ENCODE measurements around the gene ZC3H4. TPM values are rescaled to one million over a fixed set of nuclear protein-coding genes. Genes with fewer than 3 reads are reported as not detected.

Gene ZC3H4
- total RNA-seq = 49.3 TPM
- long read RNA-seq, partial matches to known transcripts = 0 of 56 reads
- long read RNA-seq, other reads (novel, unspliced or antisense) = 56 of 56 reads

DNA sequence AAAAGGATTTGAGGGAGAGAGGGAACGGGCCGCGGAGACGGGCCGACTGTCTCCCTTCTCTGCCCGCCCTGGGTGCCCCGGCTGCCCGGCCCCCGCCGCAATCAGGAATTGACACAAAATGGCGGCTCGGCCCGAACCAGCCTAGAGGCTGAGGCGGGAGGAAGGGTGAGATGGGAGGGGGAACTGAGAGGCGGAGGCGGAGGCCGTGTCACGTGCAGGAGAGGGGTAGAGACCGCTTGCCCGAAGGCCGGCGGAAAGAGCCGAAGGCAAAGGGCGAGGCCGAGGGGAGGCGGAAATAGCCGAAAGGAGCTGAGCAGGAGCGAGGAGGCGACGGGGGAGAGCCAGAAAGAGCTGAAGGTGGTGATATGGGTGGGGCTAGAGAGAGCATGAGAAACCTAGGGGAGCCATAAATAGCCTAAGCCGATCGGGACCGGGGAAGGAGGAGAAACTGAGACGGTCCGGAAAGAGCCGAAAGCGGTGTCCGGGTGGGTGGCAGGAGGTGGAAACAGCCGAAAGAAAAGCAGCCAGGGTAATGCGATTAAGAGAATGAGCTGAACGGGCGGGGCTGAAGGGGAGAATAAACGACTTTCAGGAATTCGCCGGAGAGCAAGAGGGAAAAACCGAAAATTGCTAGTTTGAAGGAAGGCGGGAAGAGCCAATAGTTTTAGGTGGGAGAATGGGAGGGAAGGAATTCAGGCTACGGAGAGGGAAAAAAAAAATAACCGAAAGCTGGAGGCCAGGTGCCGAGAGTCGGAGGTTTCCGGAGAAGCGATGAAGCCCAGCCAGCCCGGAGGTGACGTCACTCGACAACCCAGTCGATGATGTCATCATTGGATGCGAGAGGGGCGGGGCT, at the start of gene ZC3H4:
TSS of gene ZC3H4 (minus strand) at position 780 of the 853 bp plus-strand sequence. CDS start 1,192 bp downstream, outside the sequence.
- H3K4me1 ChIP-seq = peaks cover 32% of the 10 kb centered on the region
- H3K4me3 ChIP-seq = peak within 1 kb of the TSS; percentile 89
- no peaks in the 10 kb centered on the region for H3K36me3 ChIP-seq
- H3K9me3 ChIP-seq = no peaks in the 10 kb centered on the region
- H3K27ac ChIP-seq = peak within 1 kb of the TSS; percentile 100
- TF ChIP-seq, protein P1, sequence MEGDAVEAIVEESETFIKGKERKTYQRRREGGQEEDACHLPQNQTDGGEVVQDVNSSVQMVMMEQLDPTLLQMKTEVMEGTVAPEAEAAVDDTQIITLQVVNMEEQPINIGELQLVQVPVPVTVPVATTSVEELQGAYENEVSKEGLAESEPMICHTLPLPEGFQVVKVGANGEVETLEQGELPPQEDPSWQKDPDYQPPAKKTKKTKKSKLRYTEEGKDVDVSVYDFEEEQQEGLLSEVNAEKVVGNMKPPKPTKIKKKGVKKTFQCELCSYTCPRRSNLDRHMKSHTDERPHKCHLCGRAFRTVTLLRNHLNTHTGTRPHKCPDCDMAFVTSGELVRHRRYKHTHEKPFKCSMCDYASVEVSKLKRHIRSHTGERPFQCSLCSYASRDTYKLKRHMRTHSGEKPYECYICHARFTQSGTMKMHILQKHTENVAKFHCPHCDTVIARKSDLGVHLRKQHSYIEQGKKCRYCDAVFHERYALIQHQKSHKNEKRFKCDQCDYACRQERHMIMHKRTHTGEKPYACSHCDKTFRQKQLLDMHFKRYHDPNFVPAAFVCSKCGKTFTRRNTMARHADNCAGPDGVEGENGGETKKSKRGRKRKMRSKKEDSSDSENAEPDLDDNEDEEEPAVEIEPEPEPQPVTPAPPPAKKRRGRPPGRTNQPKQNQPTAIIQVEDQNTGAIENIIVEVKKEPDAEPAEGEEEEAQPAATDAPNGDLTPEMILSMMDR (IDR thresholded peaks at IDR 0.05) = no peak
- peak; percentile 99 for DNase-seq
- H3K27me3 ChIP-seq (ENCODE audit: low read depth) = no peaks in the 10 kb centered on the region
- peak; percentile 95 to 98 for ATAC-seq
- intact Hi-C loops (cut with DNase I) = no loop called here

DNA sequence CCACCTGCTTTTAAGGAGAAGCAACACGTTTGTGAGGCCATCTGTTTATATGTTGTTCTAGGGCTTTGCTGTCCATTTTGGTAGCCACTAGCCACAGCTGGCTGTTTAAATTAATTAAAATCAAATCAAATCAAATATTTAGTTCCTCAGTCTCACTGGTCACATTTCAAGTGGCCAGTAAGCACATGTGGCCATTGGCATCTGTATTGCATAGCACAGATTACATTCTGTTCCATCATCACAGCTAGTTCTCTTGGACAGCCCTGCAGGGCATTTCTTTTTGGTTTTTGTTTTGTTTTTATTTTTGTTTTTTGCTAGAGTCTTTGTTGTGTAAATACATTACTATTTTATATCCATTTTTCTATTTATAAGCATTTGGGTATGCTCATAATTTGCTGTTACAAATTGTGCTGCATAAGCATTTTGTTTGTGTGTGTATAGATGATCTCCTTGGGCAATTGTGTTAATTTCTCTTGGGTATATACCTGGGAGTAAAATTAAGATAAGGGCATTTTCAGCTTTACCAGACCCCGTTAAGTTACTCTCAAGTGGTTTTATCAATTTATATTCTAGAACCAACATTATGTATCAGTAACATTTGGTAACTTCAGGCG, 48.4 kb upstream of the ZC3H4 start:
- Histone ChIP-seq H3K36me3 (peaks cover 28% of the 10 kb centered on the region), H3K27ac (no peak overlapping the region), H3K27me3 (ENCODE audit: low read depth) (no peaks in the 10 kb centered on the region), H3K4me1 (peaks cover 34% of the 10 kb centered on the region), H3K4me3 (no peak overlapping the region), H3K9me3 (no peaks in the 10 kb centered on the region)
- intact Hi-C loops (cut with DNase I) = no loop called here
- TF ChIP-seq, protein P1 (IDR thresholded peaks at IDR 0.05) = no peak
- ATAC-seq = no peak
- DNase-seq = no peak

DNA sequence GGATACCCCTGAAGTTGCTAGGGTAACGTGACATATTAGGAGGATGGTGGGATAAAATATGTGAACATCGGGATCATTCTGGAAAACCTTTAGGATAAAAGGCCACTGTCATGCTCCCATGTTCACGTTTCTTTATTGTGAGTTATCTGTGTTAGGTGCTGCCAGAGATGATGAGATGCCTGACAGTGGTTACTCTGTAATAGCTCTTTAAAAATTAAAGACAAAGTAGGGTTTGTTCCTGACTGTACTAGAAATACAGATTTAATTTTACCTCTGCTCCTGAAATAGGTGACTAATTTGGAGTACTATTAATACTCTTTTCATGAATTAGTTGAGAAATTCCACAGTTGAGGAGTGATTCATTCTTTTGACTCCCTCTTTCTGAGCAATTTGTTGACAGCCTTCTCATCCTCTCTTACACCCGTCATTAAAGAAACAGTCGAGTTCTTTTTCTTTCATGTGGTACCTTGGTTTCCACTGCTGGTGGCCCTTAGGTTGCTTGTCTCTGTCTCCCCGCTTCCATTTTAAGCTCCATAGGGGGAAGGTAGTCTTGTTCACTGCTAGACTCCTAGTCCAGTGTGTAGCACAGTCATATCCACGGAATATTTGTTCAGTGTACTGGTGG, 45.4 kb upstream of the ZC3H4 start:
- Histone ChIP-seq H3K27ac (peak overlapping the region; percentile 77), H3K36me3 (peaks cover 42% of the 10 kb centered on the region), H3K27me3 (ENCODE audit: low read depth) (no peaks in the 10 kb centered on the region), H3K4me1 (peaks cover 57% of the 10 kb centered on the region), H3K9me3 (no peaks in the 10 kb centered on the region), H3K4me3 (no peak overlapping the region)
- no peak for DNase-seq
- TF ChIP-seq, protein P1 (IDR thresholded peaks at IDR 0.05) = no peak
- ATAC-seq = peak in 1 of 2 donors; percentile 35
- intact Hi-C loops (cut with DNase I) = loop anchor here (10.0 kb wide), 1 partner anchor 46 kb away; no protein-coding TSS in a partner anchor

DNA sequence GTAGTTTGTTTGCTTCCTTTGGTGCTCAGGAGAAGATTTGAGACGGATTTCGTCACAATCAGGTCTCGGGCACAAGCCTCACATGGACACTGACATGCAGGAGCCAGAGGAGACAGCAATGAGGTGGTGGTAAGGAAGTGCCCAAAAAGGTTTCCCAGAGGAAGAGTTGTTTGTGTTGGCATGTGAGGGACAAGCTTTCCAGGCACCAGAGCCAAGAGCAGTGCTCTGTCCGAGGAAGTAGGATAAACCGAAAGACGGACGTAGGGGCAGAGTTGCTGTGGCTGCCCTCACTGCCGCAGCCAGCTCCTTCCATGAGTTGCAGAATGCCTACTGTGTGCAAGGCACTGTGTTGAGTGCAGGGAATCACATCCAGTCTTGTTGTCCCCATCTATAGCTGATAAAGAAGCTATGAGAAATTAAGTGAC, 44.8 kb upstream of the ZC3H4 start:
- intact Hi-C loops (cut with DNase I) = loop anchor here (10.0 kb wide), 1 partner anchor 46 kb away; no protein-coding TSS in a partner anchor
- H3K4me1 ChIP-seq = peaks cover 57% of the 10 kb centered on the region
- H3K27me3 ChIP-seq (ENCODE audit: low read depth) = no peaks in the 10 kb centered on the region
- no peak for ATAC-seq
- H3K9me3 ChIP-seq = no peaks in the 10 kb centered on the region
- TF ChIP-seq, protein P1 (IDR thresholded peaks at IDR 0.05) = no peak
- no peak for DNase-seq
- H3K27ac ChIP-seq = peak overlapping the region; percentile 77
- peak overlapping the region; percentile 3 for H3K4me3 ChIP-seq
- H3K36me3 ChIP-seq = peaks cover 48% of the 10 kb centered on the region

All from lower lobe of right lung (tissue), 2 donors.